LNCaP clone FGC (cell line): Measurements from ENCODE around the gene MYOCOS.
"Not testable (repeated sequence)": the region's sequence is repeated elsewhere in the genome, so short reads cannot be mapped to it uniquely, and the experiment has no call there.

Source experiments
- DNase-seq: peaks from one replicate; pipeline ENCODE4 v3.0.0-alpha.2; 2011; ENCODE audit warnings: low read depth
- H3K4me3 ChIP-seq: 2 replicates; pipeline ENCODE4 v1.5.1; 2011; ENCODE audit warnings: mild to moderate bottlenecking, low read depth, low read length, control low read depth
- TF ChIP-seq, protein P1 (sequence below): IDR thresholded peaks from 2 replicates; pipeline ENCODE4 v1.5.1; 2012; ENCODE audit warnings: mild to moderate bottlenecking; ENCODE audit not compliant: control insufficient read depth, insufficient read depth; ENCODE audit errors: extremely low read depth

MYOCOS gene

DNA sequence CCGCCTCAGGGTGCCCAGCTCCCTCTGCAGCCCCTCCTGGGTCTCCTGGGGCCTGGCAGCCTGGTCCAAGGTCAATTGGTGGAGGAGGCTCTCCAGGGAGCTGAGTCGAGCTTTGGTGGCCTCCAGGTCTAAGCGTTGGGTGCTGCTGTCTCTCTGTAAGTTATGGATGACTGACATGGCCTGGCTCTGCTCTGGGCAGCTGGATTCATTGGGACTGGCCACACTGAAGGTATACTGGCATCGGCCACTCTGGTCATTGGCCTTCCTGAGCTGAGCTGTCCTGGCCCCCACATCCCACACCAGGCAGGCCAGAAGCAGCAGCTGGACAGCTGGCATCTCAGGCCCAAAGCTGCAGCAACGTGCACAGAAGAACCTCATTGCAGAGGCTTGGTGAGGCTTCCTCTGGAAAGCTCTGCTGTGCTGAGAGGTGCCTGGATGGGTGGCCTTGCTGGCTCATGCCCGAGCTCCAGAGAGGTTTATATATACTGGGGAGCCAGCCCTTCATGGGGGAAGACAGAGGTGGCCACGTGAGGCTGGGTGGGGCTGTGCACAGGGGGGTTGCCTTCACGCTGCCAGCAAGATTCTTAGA lies 30.3 kb downstream of the MYOCOS start, which contains the start of gene MYOC:
TSS of gene MYOC (minus strand) at position 455 of the 589 bp plus-strand sequence. CDS start at position 378, 77 bp downstream.
- no peak for DNase-seq
- TF ChIP-seq, protein P1, sequence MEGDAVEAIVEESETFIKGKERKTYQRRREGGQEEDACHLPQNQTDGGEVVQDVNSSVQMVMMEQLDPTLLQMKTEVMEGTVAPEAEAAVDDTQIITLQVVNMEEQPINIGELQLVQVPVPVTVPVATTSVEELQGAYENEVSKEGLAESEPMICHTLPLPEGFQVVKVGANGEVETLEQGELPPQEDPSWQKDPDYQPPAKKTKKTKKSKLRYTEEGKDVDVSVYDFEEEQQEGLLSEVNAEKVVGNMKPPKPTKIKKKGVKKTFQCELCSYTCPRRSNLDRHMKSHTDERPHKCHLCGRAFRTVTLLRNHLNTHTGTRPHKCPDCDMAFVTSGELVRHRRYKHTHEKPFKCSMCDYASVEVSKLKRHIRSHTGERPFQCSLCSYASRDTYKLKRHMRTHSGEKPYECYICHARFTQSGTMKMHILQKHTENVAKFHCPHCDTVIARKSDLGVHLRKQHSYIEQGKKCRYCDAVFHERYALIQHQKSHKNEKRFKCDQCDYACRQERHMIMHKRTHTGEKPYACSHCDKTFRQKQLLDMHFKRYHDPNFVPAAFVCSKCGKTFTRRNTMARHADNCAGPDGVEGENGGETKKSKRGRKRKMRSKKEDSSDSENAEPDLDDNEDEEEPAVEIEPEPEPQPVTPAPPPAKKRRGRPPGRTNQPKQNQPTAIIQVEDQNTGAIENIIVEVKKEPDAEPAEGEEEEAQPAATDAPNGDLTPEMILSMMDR: no peak
- H3K4me3 ChIP-seq: no peak within 1 kb of the TSS

DNA sequence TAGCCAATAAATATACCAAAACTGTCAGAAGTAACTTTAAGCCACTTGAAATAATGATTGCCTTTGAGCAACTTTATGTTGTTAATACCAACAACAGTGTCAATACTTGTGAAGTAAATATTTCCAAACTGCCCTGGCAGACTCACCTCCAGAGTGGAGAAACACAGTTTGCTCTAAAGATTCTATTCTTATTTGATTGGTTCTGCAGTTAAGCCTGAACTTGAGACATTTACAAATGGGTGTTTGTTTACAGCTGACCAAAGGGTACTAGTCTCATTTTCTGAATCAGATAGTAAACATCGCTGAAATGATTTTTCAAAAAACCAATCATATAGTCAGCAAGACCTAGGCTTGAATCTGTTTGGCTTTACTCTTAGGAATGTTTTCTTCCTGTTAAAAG lies 31.8 kb downstream of the MYOCOS start:
- no peak for DNase-seq
- H3K4me3 ChIP-seq: no peak overlapping the region
- TF ChIP-seq, protein P1: no peak

DNA sequence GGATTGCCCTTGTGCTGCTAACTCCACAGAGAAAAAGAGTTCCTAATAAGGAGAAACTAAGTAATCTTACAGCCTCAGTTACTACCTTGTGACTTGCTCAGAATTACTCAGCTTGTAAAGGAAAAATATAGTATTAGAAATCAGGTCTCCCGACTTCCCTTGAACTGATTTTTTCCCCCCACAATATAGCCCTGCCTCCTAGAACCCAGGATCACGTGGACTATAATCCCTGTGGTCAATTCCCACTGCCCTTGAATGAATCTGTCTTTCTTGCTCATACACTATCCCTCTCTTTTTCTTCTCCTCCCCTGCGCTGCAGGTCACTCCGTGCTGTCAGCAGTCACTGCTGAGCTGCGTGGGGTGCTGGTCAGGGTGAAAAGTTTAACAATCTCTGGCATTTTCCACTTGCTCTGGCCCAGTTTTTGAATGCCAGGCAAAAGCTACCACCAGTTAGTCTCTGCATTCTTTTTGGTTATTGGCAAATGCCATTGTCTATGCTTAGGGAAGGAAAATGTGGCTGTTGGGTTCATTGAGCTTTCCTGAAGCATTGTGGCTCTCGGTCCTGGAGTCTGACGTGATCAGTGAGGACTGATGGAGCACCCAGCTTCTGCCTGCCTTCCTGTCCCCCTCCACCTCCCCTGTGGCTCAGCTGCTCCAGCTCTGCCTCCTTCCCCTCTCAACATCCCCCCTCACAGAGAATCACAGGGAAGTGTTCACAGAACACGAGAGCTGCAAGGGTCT lies 32.3 kb downstream of the MYOCOS start:
- DNase-seq: no peak
- no peak overlapping the region for H3K4me3 ChIP-seq
- TF ChIP-seq, protein P1: no peak

DNA sequence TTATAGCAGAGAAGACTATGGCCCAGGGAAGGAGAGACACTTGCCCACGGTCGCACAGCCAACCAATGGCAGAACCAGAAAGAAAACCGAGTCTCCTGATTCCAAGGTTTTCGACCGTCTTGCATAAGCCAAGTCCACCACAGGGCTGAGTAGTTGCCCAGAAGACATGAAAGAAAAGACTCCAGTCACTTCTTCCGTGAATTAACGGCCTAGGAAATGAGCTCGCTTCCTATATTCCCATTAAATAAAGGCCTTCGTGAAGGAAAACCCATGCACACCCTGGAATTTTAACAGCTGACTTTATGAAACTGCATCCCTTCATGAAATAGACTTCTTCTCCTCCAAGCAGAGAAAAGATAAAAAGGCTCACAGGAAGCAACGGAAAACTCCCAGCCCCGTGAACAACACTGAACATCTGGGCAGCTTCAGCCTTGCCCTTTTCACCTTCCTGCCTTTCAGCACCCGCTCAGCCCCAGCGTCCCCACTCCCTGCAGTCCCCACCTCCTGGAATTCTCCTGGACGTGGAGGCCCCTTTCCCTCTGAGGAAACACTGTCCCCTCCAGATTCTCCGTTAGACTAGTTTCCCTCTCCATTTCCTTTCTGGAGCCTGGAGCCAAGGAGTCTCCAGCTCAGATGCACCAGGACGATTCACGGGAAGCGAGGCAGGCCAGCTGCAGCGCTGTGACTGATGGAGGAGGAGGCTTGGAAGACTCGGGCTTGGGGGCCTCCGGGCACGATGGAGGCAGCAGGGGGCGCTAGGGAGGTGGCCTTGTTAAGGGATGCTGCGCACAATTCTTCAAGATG lies 33.1 kb downstream of the MYOCOS start:
- no peak for DNase-seq
- TF ChIP-seq, protein P1: peak; percentile 46
- no peak overlapping the region for H3K4me3 ChIP-seq

DNA sequence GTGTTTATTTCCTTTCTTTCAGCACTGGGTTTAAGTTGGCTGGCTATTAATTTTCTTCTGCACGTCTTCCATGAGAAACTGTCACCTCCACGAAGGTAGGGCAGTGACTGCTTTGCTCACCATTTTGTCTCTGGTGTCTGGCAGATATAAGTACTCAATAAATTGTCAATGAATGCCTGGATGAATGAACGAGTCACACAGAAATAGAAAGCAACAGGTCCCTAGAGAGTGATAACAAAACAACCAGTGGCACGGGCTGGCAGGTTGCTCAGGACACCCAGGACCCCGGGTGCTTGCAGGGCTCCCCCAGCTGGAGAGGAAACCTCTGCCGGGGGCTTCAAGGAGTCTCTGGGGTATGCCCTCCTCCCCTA lies 33.7 kb downstream of the MYOCOS start:
- H3K4me3 ChIP-seq: no peak overlapping the region
- no peak for DNase-seq
- TF ChIP-seq, protein P1: no peak

DNA sequence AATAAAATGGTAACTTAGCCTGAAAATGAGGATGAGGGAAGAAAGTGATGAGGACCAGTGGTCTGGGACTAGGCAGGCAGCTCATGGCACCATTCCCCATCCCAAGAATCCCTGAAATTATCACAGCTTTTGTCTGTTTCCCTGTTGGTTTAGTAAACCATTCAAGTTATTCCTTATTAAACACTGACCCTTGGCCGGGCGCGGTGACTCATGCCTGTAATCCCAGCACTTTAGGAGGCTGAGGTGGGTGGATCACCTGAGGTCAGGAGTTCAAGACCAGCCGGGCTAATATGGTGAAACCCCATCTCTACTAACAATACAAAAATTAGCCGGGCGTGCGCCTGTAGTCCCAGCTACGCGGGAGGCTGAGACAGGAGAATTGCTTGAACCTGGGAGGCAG lies 34.2 kb downstream of the MYOCOS start:
- not testable (repeated sequence) for H3K4me3 ChIP-seq, DNase-seq

DNA sequence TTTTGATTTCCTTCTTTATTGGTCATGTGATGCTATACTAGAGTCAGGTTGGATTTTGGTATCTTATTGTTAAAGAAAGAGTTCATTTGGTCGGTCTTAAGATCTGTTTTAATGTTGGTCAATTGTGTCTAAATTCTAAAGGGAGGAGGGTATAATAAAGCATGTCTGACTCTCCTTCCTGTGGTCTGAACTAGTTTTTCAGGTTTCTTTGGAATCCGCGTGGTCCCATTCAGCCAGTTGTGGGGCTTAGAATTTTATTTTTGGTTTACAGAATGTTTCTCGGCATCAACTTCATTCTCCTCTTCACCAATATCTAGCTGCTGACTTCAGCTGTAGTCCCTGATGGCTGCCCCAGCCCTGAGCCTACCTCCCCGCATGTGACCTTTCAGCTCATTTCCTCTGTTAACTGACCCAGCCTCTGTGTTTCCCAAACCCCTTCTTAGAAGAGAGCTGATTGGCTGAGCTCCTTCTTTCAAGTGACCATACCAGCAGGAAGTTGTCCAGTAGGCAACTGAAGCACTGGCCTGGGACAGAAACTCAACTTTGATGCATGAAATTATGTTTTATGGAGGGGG lies 39.1 kb downstream of the MYOCOS start:
- H3K4me3 ChIP-seq: no peak overlapping the region
- TF ChIP-seq, protein P1: no peak
- DNase-seq: no peak
